Measurements from ENCODE around the gene HS3ST5. TPM values are rescaled to one million over a fixed set of nuclear protein-coding genes. Genes with fewer than 3 reads are reported as not detected.

The HS3ST5 gene
- total and polyA plus RNA-seq, 2 experiments from 2014 or later: 2.8 to 3.5 TPM

- Mint-ChIP-seq H3K27me3 (ENCODE audit: insufficient read depth, low read depth, poor library complexity) (peaks cover 7% of the 10 kb centered on the region), H3K36me3 (ENCODE audit: low read depth) (peaks cover 30% of the 10 kb centered on the region), H3K27ac (no peak overlapping the region), H3K4me3 (no peak overlapping the region), H3K9me3 (peaks cover 16% of the 10 kb centered on the region), H3K4me1 (peaks cover 23% of the 10 kb centered on the region)
- no peak for DNase-seq (ENCODE audit: low spot score)
- no peak overlapping the region for H3K4me3 ChIP-seq
- no peak for TF ChIP-seq CREB1 (CRISPR knock-in tag; IDR thresholded peaks at IDR 0.05; ENCODE audit: low read depth)
- TF ChIP-seq CTCF (conservative IDR thresholded peaks at IDR 0.05; ENCODE audit: low read depth in 2 of 2): no peak
- TF ChIP-seq REST (IDR thresholded peaks at IDR 0.05; ENCODE audit: unreplicated experiment): no peak
- no peak for TF ChIP-seq ZNF462 (CRISPR knock-in tag; IDR thresholded peaks at IDR 0.05)
- no peak for TF ChIP-seq ZNF331 (CRISPR knock-in tag; IDR thresholded peaks at IDR 0.05; ENCODE audit: low read depth)
- TF ChIP-seq ZNF114 (CRISPR knock-in tag; IDR thresholded peaks at IDR 0.05): no peak
- TF ChIP-seq STAT1 (IDR thresholded peaks at IDR 0.05; ENCODE audit: unreplicated experiment): no peak
- no peak for TF ChIP-seq JUNB (IDR thresholded peaks at IDR 0.05; ENCODE audit: unreplicated experiment)
- TF ChIP-seq EZH2 (IDR thresholded peaks at IDR 0.05; ENCODE audit: low read depth, unreplicated experiment): no peak
- TF ChIP-seq ETS1 (IDR thresholded peaks at IDR 0.05): no peak
- no peak for TF ChIP-seq POLR2AphosphoS5 (IDR thresholded peaks at IDR 0.05; ENCODE audit: low read depth)
- TF ChIP-seq NANOG (IDR thresholded peaks at IDR 0.05; ENCODE audit: borderline replicate concordance): no peak
- no peak for TF ChIP-seq EZH2phosphoT487 (IDR thresholded peaks at IDR 0.05; ENCODE audit: unreplicated experiment)
- H3F3A ChIP-seq (replicated peaks; ENCODE audit: low read depth): no peaks in the 10 kb centered on the region
- no peak for ATAC-seq
- no peaks in the 10 kb centered on the region for H3K79me2 ChIP-seq (replicated peaks; ENCODE audit: insufficient read depth)
- no peak overlapping the region for H3K27ac ChIP-seq (ENCODE audit: low read depth)
- H3K36me3 ChIP-seq (ENCODE audit: insufficient read depth): no peaks in the 10 kb centered on the region; the same call in 1 of the 2 replicates
- peaks cover 20% of the 10 kb centered on the region for H3K4me1 ChIP-seq (ENCODE audit: insufficient read depth)
- no peak overlapping the region for H3K4me2 ChIP-seq
- H3K27me3 ChIP-seq (ENCODE audit: insufficient read depth): no peaks in the 10 kb centered on the region
- H4K20me1 ChIP-seq (replicated peaks; ENCODE audit: insufficient read depth): no peaks in the 10 kb centered on the region
- H3K9me2 ChIP-seq (ENCODE audit: insufficient read depth): no peaks in the 10 kb centered on the region
- H2AFZ ChIP-seq: no peak overlapping the region
Measured at GRCh38 chr6:114228675-114229074, 114.1 kb downstream of the HS3ST5 start.

Data from GM23338 (cell line).